GM12873 (cell line): ENCODE results near the gene GLRX.

Experiments used
- CTCF ChIP-seq: IDR thresholded peaks from 2 replicates; pipeline ENCODE4 v1.5.1; 2012; ENCODE audit warnings: low read depth, mild to moderate bottlenecking, moderate library complexity, low read length, control low read depth; ENCODE audit not compliant: insufficient read depth; ENCODE audit errors: missing control alignments

Gene GLRX

DNA sequence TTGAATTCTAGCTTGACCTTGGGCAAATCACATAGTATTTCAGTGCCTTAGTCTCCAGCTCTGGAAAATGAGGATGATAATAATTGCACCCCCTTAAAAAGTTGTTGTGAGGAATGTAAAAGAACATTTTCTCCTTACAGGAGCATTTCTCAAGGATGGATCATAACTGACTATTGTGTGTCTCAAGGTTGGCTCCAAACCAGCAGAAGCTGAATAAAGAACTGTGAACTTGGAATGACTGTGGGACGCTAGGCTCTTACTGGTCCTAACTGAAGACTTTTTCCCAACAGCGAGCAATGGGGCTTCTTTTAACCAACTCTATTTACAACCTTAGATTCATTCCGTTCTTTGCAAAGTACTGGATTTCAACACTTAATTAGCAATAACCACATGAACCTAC, 26.2 kb upstream of the GLRX start:
- TF ChIP-seq CTCF, result no peak

GRCh38 chr5:95847261-95847592, 24.7 kb upstream of the GLRX start:
- no peak for TF ChIP-seq CTCF

GRCh38 chr5:95846554-95847260, 24.2 kb upstream of the GLRX start:
- peak; percentile 92 for TF ChIP-seq CTCF

- TF ChIP-seq CTCF, result no peak
Measured at GRCh38 chr5:95845391-95845790, 22.9 kb upstream of the GLRX start.

GRCh38 chr5:95843733-95844223, 21.3 kb upstream of the GLRX start:
- no peak for TF ChIP-seq CTCF

DNA sequence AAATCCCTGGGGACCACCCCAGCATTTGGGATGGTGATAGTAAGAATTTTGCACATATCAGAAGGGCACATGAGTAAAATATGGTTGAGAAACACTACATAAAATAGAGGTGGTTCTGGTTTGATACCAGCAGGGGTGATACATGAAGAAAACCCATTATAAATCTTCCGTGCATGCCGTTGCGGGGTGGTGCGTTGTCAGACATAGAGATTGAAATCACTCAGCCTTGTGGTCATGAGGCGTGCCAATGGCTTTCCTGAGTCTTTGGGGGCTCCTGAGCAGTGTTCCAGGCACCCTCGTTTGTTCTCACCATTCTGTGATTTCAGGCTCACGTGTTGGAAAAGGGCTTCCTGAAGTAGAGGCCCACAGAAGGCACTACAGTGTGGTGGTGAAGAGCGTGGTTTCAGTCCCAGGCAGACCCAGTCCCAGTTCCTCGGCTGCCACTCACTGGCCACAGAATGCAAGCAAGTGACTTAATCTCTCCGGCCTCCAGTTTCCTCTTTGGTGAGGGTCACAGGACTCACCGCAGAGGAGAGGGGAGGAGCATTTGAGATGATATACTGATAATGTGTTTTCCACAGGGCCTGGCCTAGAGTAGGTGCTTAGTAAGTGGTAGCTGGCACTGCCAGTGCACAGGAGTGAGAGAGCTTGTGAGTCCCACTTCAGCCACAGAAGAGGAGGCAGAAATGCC, 20.5 kb upstream of the GLRX start:
- peak; percentile 53 for TF ChIP-seq CTCF

GRCh38 chr5:95841914-95842812, 19.6 kb upstream of the GLRX start:
- no peak for TF ChIP-seq CTCF
